Skeletal muscle cell (primary cell): ENCODE results near the gene TENM3.
"Not testable (repeated sequence)": the region's sequence is repeated elsewhere in the genome, so short reads cannot be mapped to it uniquely, and the experiment has no call there.

Experiments
- DNase-seq: peaks from one replicate; pipeline ENCODE4 v3.0.0-alpha.2; 2010; ENCODE audit warnings: low read depth
- H3K4me3 ChIP-seq: 2 replicates; pipeline ENCODE4 v1.5.1; 2011; ENCODE audit warnings: low read depth, mild to moderate bottlenecking, control low read depth, low read length, moderate library complexity

The TENM3 gene

DNA sequence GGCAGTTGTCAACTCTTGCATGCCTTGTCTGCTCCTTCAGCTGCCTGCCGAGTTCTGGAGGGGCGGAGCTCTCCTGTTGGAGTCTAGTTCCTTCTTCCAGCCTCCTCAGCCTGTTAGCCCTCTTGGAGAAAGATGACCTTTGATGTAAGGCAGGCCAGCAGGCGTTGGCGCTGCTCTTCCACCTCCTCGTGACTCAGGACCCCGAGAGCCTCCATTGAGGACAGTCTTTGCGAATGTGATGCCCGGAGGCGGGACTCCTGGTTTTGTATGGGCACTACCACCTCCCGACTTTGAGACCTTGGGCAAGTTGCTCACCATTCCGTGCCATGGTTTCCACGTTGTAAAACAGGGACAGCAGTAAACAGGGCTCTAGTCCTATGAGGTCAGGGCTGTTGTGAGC is 108.3 kb downstream of the TENM3 start:
- H3K4me3 ChIP-seq = no peak overlapping the region
- no peak for DNase-seq

DNA sequence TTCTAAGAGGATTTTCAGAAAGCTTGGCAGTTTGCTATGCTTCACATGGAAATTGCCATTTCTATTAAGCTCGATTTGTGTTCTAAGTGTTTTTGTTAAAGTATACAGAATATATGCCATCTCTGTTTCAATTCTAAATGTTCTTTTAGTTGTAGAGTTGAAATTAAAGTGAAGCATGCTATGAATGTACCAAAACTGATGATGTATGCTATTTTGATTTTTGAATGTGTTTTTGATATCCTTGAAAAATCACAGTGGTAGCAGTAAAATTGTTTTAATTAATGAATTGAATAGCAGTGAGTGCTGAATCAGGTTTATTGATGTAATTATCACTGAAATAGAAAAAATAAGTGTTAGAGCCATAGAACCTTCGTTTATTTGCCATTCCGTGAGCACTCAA is 110.9 kb downstream of the TENM3 start:
- H3K4me3 ChIP-seq = no peak overlapping the region

DNA sequence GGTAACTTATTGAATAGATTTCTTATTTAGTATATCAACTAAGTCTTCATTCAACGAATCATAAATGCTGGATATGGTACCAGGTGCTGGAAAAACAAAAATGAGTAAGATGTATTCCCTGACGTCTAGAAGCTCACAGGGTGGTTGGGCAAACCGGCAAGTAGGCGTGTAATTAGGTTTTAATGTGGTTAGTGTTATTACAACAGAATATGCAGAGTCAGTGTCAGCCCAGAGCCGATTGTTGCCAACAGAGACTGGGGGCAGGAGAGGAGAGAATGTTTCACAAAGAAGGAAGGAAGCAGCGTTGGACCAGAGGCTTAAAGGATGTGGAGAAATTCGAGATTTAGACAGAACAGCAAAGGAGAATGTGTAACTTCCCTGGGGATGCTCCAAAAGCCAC is 111.7 kb downstream of the TENM3 start:
- H3K4me3 ChIP-seq = no peak overlapping the region
- peak; percentile 60 for DNase-seq

More for the DNA sequence above, 110.9 kb downstream of the TENM3 start:
- DNase-seq = no peak

DNA sequence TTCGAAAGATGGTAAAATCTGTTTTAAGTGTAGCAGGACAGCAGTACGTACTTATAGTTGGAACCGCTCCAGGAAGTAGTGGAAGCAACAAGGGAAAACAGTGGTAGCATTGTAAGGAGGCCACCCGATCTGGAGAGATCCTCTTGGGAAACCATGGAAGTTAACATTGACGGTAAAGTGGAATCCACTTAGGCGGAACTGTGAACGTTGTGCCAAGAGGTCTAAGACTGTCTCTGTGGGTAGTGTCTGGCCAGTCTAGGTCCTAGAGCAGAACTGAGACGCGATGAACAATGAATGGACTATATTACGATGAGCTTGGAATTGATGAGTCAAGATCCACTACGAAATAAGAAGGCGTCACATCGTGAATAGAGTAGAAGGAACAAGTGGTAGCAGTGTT is 124.0 kb downstream of the TENM3 start:
- no peak for DNase-seq
- H3K4me3 ChIP-seq = no peak overlapping the region

DNA sequence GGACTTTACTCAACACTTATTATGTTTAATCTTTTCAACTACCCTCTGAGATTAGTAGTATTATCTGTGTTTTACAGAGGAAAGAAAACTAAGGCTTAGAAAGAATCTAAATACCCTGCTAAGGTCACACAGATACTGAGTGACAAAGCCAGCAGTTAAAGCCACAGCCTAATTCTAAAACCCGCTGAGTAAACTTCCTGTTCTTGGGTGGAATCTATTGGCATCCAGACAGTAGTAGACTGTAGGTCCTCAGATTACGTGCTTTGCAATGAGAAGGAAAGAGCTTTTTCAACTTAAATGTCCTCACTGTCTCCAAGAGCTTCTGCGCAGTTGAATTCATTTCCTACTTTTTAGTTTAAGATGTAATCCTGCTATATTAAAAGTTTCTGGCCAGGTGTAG is 126.0 kb downstream of the TENM3 start:
- no peak overlapping the region for H3K4me3 ChIP-seq
- DNase-seq = peak; percentile 43

DNA sequence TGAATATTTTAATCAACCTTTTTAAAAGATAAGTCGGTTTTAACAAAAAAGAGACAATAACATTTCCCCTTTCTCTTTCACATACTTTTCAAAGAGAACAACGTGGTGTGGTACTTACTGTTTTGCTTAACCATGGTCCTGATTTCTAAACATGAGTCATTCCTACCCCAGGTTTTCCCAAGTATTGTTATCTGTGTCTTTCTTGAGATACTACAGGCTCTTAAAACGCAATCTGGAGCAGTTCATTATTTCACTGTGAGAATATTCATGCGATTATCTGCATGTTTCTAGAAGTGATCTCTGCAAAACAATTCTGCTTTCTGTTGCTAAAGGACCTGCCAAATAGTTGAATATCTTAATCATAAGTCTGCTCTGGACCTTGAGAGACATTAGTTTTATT is 127.3 kb downstream of the TENM3 start:
- no peak for DNase-seq
- H3K4me3 ChIP-seq = no peak overlapping the region

DNA sequence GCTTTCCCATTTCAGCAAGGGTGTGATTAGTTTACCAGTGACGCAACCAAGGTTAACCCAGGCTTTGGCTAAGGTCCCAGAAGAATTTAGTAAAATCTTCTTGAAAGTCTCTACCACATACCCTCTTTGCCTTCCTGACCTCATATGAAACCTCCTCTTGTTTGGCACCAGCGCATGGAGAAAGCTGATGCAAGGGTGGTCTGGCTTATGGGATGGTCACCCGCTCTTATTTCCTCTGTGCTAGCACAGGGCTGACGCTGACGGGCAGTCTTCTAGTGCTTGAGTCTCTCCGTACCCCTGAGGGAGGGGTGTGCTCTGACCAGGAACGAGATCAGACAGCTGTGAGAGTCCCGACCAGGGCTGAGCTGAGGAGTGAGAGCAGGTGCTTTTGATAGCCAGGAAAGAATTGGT is 137.6 kb downstream of the TENM3 start:
- DNase-seq = peak; percentile 73
- H3K4me3 ChIP-seq = no peak overlapping the region

DNA sequence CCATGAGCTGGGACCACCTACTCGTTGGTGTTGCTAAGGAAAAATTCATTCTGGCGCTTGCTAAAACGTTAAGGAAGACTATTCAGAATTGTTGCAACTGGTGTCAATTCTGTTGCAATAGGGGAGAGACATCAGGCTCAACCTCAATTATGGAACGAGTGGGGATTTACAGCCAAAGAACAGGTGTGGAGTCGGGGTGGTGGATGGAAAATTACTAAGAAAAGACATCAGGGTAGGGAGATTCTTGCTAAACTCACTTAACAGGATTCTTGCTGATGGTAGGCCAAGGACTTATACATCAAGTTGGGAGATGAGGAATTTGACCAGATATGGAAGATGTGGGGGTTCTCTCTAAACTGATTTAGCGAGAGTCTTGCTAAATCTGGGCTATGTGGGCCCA is 139.7 kb downstream of the TENM3 start:
- no peak overlapping the region for H3K4me3 ChIP-seq
- DNase-seq = no peak

DNA sequence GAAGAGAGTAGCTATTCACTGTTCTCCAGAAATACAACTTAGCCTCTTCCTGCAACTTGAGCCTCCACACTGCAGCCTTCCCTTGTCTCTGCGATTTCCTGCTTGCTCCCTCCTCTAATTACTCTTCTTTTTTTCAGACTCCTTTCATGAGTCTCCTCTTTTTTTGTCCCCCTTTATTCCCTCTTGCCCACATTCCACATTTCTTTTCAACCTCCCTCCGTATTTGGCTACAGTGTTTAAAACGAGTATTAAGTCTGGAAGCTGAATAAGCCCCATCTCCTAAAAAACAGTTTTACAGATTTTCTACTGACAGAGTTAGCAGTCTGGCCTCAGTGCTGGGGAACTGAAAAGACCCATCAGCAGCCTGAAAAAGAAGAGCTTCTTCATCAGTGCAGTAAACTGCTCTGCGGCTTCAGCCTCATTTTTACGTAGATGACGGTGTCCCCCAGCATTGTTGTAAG is 141.5 kb downstream of the TENM3 start:
- no peak overlapping the region for H3K4me3 ChIP-seq
- no peak for DNase-seq

DNA sequence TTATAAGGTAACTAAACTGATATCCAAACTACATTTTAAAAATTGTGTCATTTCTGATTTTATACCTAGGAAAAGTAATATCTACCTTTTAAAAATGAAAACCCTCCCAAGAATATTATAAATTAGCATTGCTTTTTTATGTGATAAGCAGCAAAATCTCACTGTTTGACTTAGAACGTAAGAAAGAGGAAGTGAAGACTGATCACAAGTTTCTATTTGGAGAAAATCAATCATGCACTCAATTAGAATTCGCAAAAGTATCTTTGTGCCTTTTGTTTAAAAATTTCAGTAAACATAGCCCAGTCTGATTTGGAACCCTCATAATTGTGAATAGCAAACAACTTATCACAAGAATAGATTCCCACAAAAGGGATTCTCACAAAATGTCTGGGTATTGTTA is 142.7 kb downstream of the TENM3 start:
- no peak overlapping the region for H3K4me3 ChIP-seq
- no peak for DNase-seq

DNA sequence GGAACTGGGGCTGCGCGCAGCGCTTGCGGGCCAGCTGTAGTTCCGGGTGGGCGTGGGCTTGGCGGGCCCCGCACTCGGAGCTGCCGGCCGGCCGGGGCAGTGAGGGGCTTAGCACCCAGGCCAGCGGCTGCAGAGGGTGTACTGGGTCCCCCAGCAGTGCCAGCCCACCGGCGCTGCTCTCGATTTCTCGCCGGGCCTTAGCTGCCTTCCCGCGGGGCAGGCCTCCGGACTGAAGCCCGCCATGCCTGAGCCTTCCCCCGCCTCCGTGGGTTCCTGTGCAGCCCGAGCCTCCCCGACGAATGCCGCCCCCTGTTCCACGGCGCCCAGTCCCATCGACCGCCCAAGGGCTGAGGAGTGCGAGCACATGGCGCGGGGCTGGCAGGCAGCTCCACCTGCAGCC is 143.4 kb downstream of the TENM3 start:
- DNase-seq, H3K4me3 ChIP-seq: not testable (repeated sequence)

DNA sequence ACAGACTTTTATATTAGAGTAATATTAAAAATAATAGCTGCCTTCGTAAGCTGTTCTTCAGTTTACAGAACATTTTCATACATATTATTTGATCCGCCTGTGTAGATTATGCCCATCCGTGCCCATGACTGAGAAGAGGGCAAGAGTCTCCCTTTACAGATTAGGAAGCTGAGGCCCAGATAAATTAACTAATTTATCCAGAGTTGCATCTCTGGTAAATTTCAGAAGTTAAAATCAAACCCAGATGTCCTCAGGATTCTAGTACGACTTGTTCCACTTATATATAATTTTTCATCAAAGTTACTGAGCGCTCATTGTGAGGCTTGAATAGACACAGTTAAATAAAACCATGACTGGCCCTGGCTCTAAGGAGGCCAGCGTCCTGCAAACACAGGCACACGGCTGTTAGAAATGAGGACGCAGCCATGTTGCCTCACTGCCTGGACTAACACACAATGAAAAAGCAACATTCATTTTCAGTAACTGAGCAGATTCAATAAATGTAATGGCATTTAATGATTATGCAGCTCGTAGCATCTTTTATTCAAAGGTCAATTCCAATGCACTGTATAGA is 148.0 kb downstream of the TENM3 start:
- no peak for DNase-seq
- no peak overlapping the region for H3K4me3 ChIP-seq

DNA sequence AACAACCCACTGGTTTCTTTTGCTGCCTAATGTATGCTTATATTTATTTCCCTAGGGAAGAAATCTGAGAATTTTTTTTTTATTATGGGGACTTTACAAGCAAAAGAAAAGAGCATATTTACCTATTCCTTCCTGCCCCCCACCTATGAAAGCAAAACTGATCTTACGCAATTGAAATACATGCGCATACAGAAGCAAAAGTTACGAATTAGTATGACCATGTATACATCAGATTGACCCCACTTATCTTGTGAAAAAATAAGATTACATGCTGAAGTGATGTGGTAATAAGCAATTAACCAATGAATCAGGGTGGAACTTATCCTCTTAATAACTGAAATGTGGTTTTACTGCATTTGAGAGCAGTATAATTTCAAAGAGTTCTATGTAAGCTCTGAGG is 151.0 kb downstream of the TENM3 start:
- DNase-seq = no peak
- no peak overlapping the region for H3K4me3 ChIP-seq

DNA sequence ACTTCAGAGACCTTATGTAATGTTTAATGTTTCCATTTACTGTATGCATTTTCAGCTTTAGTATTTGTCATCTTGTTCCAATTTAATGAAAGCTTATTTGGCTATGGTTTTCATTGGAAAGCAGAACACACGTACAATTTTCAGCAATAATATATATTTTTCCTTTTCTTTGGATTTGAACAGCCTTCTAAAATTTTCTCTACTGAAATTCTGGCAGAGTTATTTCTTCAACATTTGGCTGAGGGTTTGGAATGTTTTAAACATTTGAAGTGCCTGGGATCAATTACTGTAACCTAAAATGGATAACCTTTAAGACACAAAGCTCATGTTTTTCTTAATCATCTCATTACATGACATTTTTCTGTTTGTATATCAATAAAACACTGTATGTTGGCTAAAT is 156.9 kb downstream of the TENM3 start:
- no peak overlapping the region for H3K4me3 ChIP-seq
- no peak for DNase-seq

DNA sequence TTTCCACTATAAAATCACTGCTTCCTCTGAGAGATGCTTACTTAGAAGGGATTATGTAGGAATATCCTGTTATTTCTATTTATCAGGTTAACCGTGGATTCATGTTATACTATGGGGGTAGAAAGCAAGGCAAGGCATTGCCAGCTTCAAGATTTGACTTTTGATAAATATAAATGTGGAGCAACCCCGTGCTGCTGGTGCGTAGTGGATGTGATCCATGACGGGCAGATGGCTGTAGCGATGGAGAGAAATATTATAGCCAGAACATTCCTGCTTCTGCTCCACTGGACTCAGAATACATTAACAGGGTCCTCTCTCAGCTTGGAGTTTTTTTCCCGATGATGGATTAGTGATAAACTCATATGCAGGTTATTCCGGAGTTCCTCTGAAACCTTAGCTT is 157.6 kb downstream of the TENM3 start:
- no peak overlapping the region for H3K4me3 ChIP-seq
- no peak for DNase-seq

DNA sequence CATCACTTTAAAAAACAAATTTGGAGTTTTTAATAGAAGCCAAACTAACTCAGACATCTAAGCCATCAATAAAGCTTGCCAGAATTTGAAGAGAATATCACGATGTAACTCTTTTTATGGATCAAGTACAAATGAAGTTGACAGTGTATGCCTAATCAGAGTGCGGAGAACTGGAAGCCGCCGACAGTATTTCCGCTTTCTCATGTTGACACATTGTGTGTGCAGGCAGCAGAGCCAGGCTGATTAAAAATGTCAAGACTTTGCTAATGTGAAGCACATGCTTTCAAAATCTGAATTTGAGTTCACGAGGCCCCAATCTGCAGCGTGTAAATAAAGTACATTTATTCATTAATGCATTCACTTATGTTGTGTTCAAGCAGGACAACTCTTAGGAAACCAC is 161.2 kb downstream of the TENM3 start:
- no peak for DNase-seq
- H3K4me3 ChIP-seq = no peak overlapping the region

DNA sequence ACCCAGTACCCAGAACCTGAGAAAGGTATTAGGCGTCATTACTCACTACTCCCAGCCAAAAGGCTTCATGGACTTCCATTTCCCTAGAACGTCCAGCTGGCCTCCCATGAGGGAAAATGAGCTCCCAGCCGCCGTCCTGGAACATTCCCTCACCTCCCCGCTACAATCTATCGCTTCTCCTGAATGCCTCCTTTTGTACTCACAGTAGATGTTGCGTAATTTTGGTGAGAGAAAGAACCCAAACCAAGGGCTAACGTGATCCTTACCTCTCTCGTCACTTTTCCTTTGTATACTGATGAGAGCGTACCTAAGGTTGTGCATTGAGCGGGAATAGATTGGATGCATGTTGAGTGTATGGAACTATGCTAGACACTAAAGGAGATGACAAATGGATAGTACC is 161.9 kb downstream of the TENM3 start:
- H3K4me3 ChIP-seq = no peak overlapping the region
- DNase-seq = no peak

DNA sequence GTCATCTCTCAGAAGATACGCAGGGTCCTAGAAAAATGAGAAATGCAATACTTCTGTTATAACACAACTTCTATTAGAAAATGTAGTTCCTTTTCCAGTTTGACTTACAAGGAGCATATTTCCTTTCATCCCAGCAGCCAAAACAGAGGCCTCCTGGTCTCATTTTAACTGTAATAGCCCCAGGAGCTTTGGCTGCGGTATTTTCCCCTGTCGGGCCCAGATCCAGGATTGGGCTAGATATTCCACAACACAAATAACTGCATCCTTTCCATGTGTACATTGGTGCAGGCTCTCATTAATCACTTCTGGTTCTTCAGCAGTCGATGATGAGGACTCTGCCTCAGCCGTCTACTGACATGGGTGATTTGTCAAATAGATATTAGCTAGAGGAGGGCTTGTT is 166.1 kb downstream of the TENM3 start:
- no peak for DNase-seq
- H3K4me3 ChIP-seq = no peak overlapping the region

DNA sequence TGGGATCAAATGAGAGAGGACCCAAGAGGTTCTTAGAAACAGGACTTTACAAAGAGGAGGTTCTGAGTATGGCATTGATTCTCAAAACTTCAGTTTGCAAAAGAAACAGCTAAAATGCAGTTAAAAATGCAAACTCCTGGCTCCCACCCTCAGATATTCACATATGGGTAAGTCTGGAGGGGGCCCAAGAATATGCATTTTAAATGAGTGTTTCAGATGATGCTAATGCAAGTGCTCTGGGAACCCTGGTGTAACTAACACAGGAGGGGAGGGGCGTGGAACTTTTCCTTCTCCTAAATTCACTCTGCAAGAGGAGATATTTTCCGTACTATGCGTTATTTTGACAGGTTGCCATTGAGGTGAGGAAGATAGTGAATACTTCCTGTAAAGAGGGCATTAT is 168.2 kb downstream of the TENM3 start:
- no peak overlapping the region for H3K4me3 ChIP-seq

DNA sequence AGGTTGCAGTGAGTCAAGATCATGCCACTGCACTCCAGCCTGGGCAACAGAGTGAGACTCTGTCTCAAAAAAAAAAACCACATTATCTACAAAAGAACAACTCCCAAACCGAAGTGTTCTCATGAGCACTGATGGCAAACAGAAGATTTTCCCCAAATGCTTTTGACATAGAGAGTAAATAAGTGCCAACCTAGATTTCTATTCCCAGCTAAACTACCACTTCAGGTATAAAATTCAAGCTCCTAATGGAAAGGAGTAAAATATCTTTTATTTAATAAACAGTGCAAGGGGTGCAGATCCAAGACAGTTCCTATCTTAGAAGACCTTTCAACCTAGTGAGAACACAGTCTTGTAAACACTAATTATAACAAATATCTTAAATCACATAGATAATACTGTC is 170.3 kb downstream of the TENM3 start:
- no peak for DNase-seq
- no peak overlapping the region for H3K4me3 ChIP-seq

More for the DNA sequence above, 168.2 kb downstream of the TENM3 start:
- no peak for DNase-seq

DNA sequence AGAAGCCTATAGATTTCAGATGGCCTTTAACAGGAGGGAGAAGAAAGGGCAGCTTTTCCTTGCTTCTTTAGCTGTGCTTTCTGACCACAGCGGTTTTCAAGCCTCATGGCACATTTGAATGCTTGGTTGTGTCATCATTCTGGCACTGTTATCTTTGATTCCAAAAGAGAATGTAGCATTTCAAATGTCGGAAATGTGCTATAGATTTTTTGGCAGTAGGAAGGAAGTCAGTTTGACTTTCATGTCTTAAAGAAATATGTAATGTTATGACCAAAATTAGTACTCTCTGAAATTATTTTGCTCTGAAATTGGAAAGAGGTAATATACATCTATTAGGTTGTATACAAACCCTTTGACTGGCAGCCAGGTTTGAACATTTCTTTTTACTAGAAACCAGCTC is 171.9 kb downstream of the TENM3 start:
- DNase-seq = no peak
- no peak overlapping the region for H3K4me3 ChIP-seq

DNA sequence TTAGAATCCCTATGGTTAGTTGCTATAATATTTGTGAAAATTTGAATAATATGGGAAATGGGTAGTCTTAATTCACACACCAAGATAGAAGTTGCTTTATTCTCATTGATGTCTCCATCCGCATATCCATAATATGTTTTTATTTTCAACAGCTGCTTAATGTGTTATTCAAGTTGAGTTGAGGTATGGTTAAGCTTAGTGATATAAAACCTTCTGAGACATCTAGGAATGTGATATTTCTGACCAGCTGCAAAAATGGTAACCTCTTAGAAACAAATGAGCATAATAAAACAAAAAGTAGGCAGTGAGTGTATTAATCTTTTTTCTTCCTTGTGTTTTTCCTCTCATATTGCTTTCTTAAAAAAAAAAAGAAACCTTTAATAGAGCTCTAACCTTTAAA is 172.9 kb downstream of the TENM3 start:
- H3K4me3 ChIP-seq = no peak overlapping the region
- no peak for DNase-seq
